GM10248 (cell line): ENCODE results near the gene CD300LB.

Experiments
- CTCF ChIA-PET: fragments of 300-600 bp; sonication (Branson Sonifier 250); formaldehyde crosslinking; extraction: SDS; loops from one replicate; lab custom pipeline; 2021; ENCODE audit warnings: antibody characterized with exemption; lab: Yijun Ruan, JAX
- POLR2A ChIA-PET: fragments of 350-650 bp; sonication (Branson Sonifier 250); formaldehyde crosslinking; extraction: SDS; loops from one replicate; lab custom pipeline; 2020; ENCODE audit warnings: antibody characterized with exemption; lab: Yijun Ruan, JAX
- DNase-seq: peaks from one replicate; pipeline ENCODE4 v3.0.0; 2012; ENCODE audit errors: extremely low spot score
- CTCF ChIP-seq: IDR thresholded peaks from 2 replicates; pipeline ENCODE4 v1.5.1; 2012; ENCODE audit warnings: mild to moderate bottlenecking, low read depth; ENCODE audit errors: extremely low read depth, missing control alignments, control extremely low read depth

Gene CD300LB

GRCh38 chr17:74484066-74484465 is 47.2 kb downstream of the CD300LB start:
- ChIA-PET POLR2A (no interaction called here), CTCF (interaction anchor here (1.1 to 1.8 kb wide), 5 partner anchors 10 to 105 kb away, joined by 4 to 10 read pairs (median 7); no protein-coding TSS in a partner anchor)
- peak; percentile 10 for DNase-seq
- no peak for TF ChIP-seq CTCF

GRCh38 chr17:74481621-74482020 is 49.7 kb downstream of the CD300LB start:
- DNase-seq, result peak; percentile 8
- CTCF ChIA-PET, result interaction anchor here (1.0 to 3.4 kb wide), 6 partner anchors 10 to 113 kb away, joined by 3 to 13 read pairs (median 4); partner anchors contain the start of genes CD300LB and GPR142
- POLR2A ChIA-PET, result no interaction called here
- no peak for TF ChIP-seq CTCF

- ChIA-PET POLR2A (interaction anchor here (0.7 kb wide), 1 partner anchor 12 kb away, joined by 3 read pairs; no protein-coding TSS in a partner anchor), CTCF (interaction anchor here (1.2 to 3.4 kb wide), 6 partner anchors 14 to 112 kb away, joined by 3 to 13 read pairs (median 6); partner anchors contain the start of genes CD300A, CD300LB and GPR142)
- TF ChIP-seq CTCF, result no peak
- DNase-seq, result peak; percentile 7
Observed at GRCh38 chr17:74480290-74480689, 51.0 kb downstream of the CD300LB start.

- DNase-seq, result peak; percentile 45
- POLR2A ChIA-PET, result no interaction called here
- TF ChIP-seq CTCF, result no peak
Observed at GRCh38 chr17:74478420-74479100, 52.7 kb downstream of the CD300LB start.

GRCh38 chr17:74477411-74477810 is 53.9 kb downstream of the CD300LB start:
- CTCF ChIA-PET, result interaction anchor here (1.1 to 2.6 kb wide), 3 partner anchors 21 to 109 kb away, joined by 5 to 10 read pairs (median 6); partner anchors contain the start of gene GPR142
- DNase-seq, result peak; percentile 13
- no peak for TF ChIP-seq CTCF
- POLR2A ChIA-PET, result no interaction called here

More at GRCh38 chr17:74478420-74479100, 52.7 kb downstream of the CD300LB start:
- CTCF ChIA-PET, result interaction anchor here (0.9 to 2.6 kb wide), 6 partner anchors 9 to 312 kb away, joined by 3 to 10 read pairs (median 4); partner anchors contain the start of gene GPR142

- no peak for TF ChIP-seq CTCF
- POLR2A ChIA-PET, result interaction anchor here (0.6 to 0.9 kb wide), 2 partner anchors 10 to 194 kb away, joined by 3 to 9 read pairs; no protein-coding TSS in a partner anchor
- CTCF ChIA-PET, result interaction anchor here (0.9 to 2.2 kb wide), 4 partner anchors 18 to 96 kb away, joined by 3 to 7 read pairs (median 4); no protein-coding TSS in a partner anchor
- DNase-seq, result no peak
Observed at GRCh38 chr17:74475189-74475588, 56.1 kb downstream of the CD300LB start.
